Suprapubic skin (tissue), 4 donors: ENCODE measurements around the gene TMEM63B. TPM values are rescaled to one million over a fixed set of nuclear protein-coding genes. Genes with fewer than 3 reads are reported as not detected.

ENCODE experiments used
- DNase-seq, 2 donors: peaks; one replicate each; pipeline ENCODE4 v3.0.0-alpha.2; 2019; ENCODE audit warnings: low spot score in 2 of 2
- H3K27ac ChIP-seq: fragments of 200-600 bp; sonication (generic); one replicate; pipeline ENCODE4 v1.5.1; 2019
- H3K27me3 ChIP-seq: fragments of 200-600 bp; sonication (generic); one replicate; pipeline ENCODE4 v1.5.1; 2019
- H3K36me3 ChIP-seq: fragments of 200-600 bp; sonication (generic); one replicate; pipeline ENCODE4 v1.5.1; 2019
- H3K4me1 ChIP-seq: fragments of 200-600 bp; sonication (generic); one replicate; pipeline ENCODE4 v1.5.1; 2019
- H3K4me3 ChIP-seq: fragments of 200-600 bp; sonication (generic); one replicate; pipeline ENCODE4 v1.5.1; 2019; ENCODE audit warnings: mild to moderate bottlenecking
- H3K9me3 ChIP-seq: fragments of 200-600 bp; sonication (generic); one replicate; pipeline ENCODE4 v1.5.1; 2019
- EP300 ChIP-seq: sonication (generic); formaldehyde crosslinking; IDR thresholded peaks from one replicate; pipeline ENCODE4 v1.6.1; 2017; ENCODE audit warnings: antibody characterized with exemption
- POLR2A ChIP-seq, 2 donors: fragments of 450-650 bp; IDR thresholded peaks; one replicate each; pipeline ENCODE4 v1.6.1; 2017; ENCODE audit warnings: antibody characterized with exemption in 2 of 2, mild to moderate bottlenecking in 2 of 2, moderate library complexity in 2 of 2
- POLR2AphosphoS5 ChIP-seq, 3 donors: sonication (generic); formaldehyde crosslinking; IDR thresholded peaks; one replicate each; pipeline ENCODE4 v1.6.1; 2017; ENCODE audit warnings: antibody characterized with exemption in 3 of 3
- WGBS: methylation state at CpG from one replicate; pipeline ENCODE4 v1.1.5; 2018; 5-methylcytosine and 5-hydroxymethylcytosine counted together
- total RNA-seq, 4 donors: library from RNA; depleted of rRNA; stranded (reverse); fragments of >200 nt; gene quantifications; one replicate each; pipeline ENCODE4 v1.1.0, GENCODE V29; 2016
- TF ChIP-seq, protein P1 (sequence below), 2 donors: fragments of 200-600 bp in 1 of 2; fragments of 450-650 bp in 1 of 2; sonication (generic) in 1 of 2; IDR thresholded peaks; one replicate each; pipeline ENCODE4 v1.5.1; 2016 to 2019; ENCODE audit warnings: antibody characterized with exemption in 2 of 2, mild to moderate bottlenecking in 1 of 2, moderate library complexity in 1 of 2

The TMEM63B gene
- total RNA-seq, 4 donors from 2014 or later, result 71.5 to 89.0 (median 84.5) TPM

GRCh38 chr6:44186635-44187025 lies 59.3 kb downstream of the TMEM63B start:
- no peak for DNase-seq
- H3K4me3 ChIP-seq, result no peak overlapping the region
- H3K4me1 ChIP-seq, result peaks cover 19% of the 10 kb centered on the region
- 68% methylated on average over 7 of the region's 7 CpGs for WGBS
- H3K36me3 ChIP-seq, result no peaks in the 10 kb centered on the region
- TF ChIP-seq POLR2A (IDR thresholded peaks at IDR 0.05) (no peak), POLR2AphosphoS5 (IDR thresholded peaks at IDR 0.05) (no peak)
- TF ChIP-seq, protein P1, sequence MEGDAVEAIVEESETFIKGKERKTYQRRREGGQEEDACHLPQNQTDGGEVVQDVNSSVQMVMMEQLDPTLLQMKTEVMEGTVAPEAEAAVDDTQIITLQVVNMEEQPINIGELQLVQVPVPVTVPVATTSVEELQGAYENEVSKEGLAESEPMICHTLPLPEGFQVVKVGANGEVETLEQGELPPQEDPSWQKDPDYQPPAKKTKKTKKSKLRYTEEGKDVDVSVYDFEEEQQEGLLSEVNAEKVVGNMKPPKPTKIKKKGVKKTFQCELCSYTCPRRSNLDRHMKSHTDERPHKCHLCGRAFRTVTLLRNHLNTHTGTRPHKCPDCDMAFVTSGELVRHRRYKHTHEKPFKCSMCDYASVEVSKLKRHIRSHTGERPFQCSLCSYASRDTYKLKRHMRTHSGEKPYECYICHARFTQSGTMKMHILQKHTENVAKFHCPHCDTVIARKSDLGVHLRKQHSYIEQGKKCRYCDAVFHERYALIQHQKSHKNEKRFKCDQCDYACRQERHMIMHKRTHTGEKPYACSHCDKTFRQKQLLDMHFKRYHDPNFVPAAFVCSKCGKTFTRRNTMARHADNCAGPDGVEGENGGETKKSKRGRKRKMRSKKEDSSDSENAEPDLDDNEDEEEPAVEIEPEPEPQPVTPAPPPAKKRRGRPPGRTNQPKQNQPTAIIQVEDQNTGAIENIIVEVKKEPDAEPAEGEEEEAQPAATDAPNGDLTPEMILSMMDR (IDR thresholded peaks at IDR 0.05), result no peak
- H3K9me3 ChIP-seq, result no peaks in the 10 kb centered on the region
- no peaks in the 10 kb centered on the region for H3K27me3 ChIP-seq
- peak overlapping the region; percentile 24 for H3K27ac ChIP-seq

GRCh38 chr6:44188819-44189218 lies 61.5 kb downstream of the TMEM63B start:
- DNase-seq, result no peak
- Histone ChIP-seq H3K27ac (no peak overlapping the region), H3K9me3 (no peaks in the 10 kb centered on the region), H3K27me3 (no peaks in the 10 kb centered on the region), H3K4me3 (no peak overlapping the region), H3K4me1 (peaks cover 8% of the 10 kb centered on the region), H3K36me3 (no peaks in the 10 kb centered on the region)
- WGBS, result 77% methylated on average over 2 of the region's 2 CpGs
- TF ChIP-seq EP300 (no peak), POLR2AphosphoS5 (IDR thresholded peaks at IDR 0.05) (no peak), POLR2A (IDR thresholded peaks at IDR 0.05) (no peak)
- TF ChIP-seq, protein P1 (IDR thresholded peaks at IDR 0.05), result no peak

- Histone ChIP-seq H3K27me3 (no peaks in the 10 kb centered on the region), H3K27ac (no peak overlapping the region), H3K36me3 (no peaks in the 10 kb centered on the region), H3K4me1 (peaks cover 6% of the 10 kb centered on the region), H3K9me3 (no peaks in the 10 kb centered on the region), H3K4me3 (no peak overlapping the region)
- no peak for DNase-seq
- 78% methylated on average over 2 of the region's 2 CpGs for WGBS
- TF ChIP-seq, protein P1 (IDR thresholded peaks at IDR 0.05), result no peak
- TF ChIP-seq POLR2A (IDR thresholded peaks at IDR 0.05), result no peak
- no peak for TF ChIP-seq EP300
- no peak for TF ChIP-seq POLR2AphosphoS5 (IDR thresholded peaks at IDR 0.05)
Measured at GRCh38 chr6:44189257-44189656, 61.9 kb downstream of the TMEM63B start.

DNA sequence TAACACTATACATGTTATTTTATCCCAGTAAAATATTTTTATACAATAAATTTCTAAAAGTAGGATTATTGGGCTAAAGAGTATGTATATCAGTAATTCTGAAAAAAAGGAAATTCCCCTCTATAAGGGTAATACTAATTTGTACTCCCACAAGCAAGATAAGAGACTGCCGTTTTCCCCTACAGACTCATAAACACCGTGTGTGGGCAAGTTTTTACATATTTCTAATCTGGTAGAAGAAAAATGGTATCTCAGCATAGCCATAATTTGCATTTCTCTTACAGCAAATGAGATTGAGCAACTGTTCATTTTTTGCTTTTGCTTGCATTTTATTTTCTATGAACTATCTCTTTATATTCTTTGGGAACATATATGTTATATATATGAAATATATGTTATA lies 63.4 kb downstream of the TMEM63B start:
- H3K4me3 ChIP-seq, result no peak overlapping the region
- no peaks in the 10 kb centered on the region for H3K9me3 ChIP-seq
- H3K4me1 ChIP-seq, result peaks cover 4% of the 10 kb centered on the region
- DNase-seq, result no peak
- WGBS, result 31% methylated on average over 2 of the region's 2 CpGs
- H3K36me3 ChIP-seq, result no peaks in the 10 kb centered on the region
- no peak overlapping the region for H3K27ac ChIP-seq
- H3K27me3 ChIP-seq, result no peaks in the 10 kb centered on the region
- TF ChIP-seq, protein P1 (IDR thresholded peaks at IDR 0.05), result no peak
- TF ChIP-seq POLR2A (IDR thresholded peaks at IDR 0.05), result no peak
- no peak for TF ChIP-seq POLR2AphosphoS5 (IDR thresholded peaks at IDR 0.05)
- TF ChIP-seq EP300, result no peak

DNA sequence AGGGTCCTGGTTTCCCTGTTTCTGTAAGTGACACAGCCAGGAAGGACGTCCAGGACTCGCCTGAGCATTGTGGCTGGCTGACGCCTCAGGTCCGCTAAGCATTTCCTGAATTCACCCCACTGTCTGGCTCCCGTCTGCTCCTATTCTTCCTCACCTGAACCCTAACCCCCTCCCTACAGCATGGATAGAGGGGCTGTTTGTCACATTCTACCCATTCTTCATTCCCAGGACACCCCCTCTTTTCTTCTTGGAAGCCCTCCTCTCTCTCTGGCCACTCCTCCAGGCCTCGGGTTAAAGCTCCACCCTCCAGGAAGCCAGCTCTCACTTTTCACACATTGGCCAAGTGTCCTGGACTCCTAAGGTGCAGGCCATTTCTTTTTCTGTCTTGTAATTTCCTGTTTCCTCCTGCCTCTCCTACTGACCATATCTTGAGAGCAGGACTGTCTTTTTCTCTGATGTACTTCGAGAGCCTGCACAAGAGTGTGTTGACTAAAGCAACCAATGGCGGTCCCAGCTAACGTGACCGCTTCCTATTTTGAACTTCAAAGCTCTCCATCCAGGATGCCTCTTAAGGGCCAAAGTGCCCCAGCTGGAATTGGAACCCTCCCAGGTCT lies 65.2 kb downstream of the TMEM63B start:
- Histone ChIP-seq H3K36me3 (no peaks in the 10 kb centered on the region), H3K4me3 (no peak overlapping the region), H3K4me1 (no peaks in the 10 kb centered on the region), H3K9me3 (no peaks in the 10 kb centered on the region), H3K27me3 (no peaks in the 10 kb centered on the region), H3K27ac (no peak overlapping the region)
- DNase-seq, result no peak
- TF ChIP-seq EP300, result no peak
- TF ChIP-seq, protein P1 (IDR thresholded peaks at IDR 0.05), result no peak
- TF ChIP-seq POLR2AphosphoS5 (IDR thresholded peaks at IDR 0.05), result no peak
- TF ChIP-seq POLR2A (IDR thresholded peaks at IDR 0.05), result no peak
- 59% methylated on average over 10 of the region's 10 CpGs for WGBS
